A673 (cell line): ENCODE data around the gene VANGL2. TPM values are rescaled to one million over a fixed set of nuclear protein-coding genes. Genes with fewer than 3 reads are reported as not detected.

Experiments used
- BruUV-seq: library from RNA; stranded (reverse); fragments of 400-500 nt; replicated peaks from 2 replicates; lab custom pipeline; 2021; lab: Mats Ljungman, UMichigan
- CTCF ChIA-PET: fragments of 300-600 bp; sonication (Branson Sonifier 250); formaldehyde crosslinking; loops from one replicate; lab custom pipeline; 2022; ENCODE audit warnings: antibody characterized with exemption; lab: Charles Lee
- POLR2A ChIA-PET: fragments of 300-600 bp; sonication (Branson Sonifier 250); formaldehyde crosslinking; loops from one replicate; lab custom pipeline; 2022; ENCODE audit warnings: antibody characterized with exemption; ENCODE audit not compliant: low non-redundant PET; lab: Charles Lee
- DNase-seq: peaks from one replicate; pipeline ENCODE4 v3.0.0-alpha.2; 2015; ENCODE audit warnings: low spot score
- H3K27ac ChIP-seq: fragments of 200-600 bp; sonication (generic); 2 replicates; pipeline ENCODE4 v1.5.1; 2016; ENCODE audit warnings: mixed run types, low read depth, mild to moderate bottlenecking, mixed read lengths, antibody characterized with exemption, low read length; ENCODE audit not compliant: poor library complexity, severe bottlenecking
- H3K27me3 ChIP-seq: fragments of 200-600 bp; sonication (generic); replicated peaks from 2 replicates; pipeline ENCODE4 v1.6.1; 2017; ENCODE audit warnings: mixed run types, low read depth, mild to moderate bottlenecking, mixed read lengths, antibody characterized with exemption, low read length; ENCODE audit not compliant: insufficient read depth, poor library complexity
- H3K36me3 ChIP-seq: fragments of 200-600 bp; sonication (generic); 2 replicates; pipeline ENCODE4 v1.6.1; 2016; ENCODE audit warnings: mixed run types, mild to moderate bottlenecking, mixed read lengths, antibody characterized with exemption, low read length; ENCODE audit not compliant: insufficient read depth, poor library complexity, severe bottlenecking
- H3K4me1 ChIP-seq: fragments of 200-600 bp; sonication (generic); 2 replicates; pipeline ENCODE4 v1.6.1; 2017; ENCODE audit warnings: mixed run types, mild to moderate bottlenecking, mixed read lengths, antibody characterized with exemption, low read length; ENCODE audit not compliant: insufficient read depth, poor library complexity, severe bottlenecking
- H3K4me3 ChIP-seq: fragments of 200-600 bp; sonication (generic); 2 replicates; pipeline ENCODE4 v1.5.1; 2016; ENCODE audit warnings: low read depth, mixed run types, mild to moderate bottlenecking, mixed read lengths, low read length; ENCODE audit not compliant: poor library complexity, severe bottlenecking
- H3K9me3 ChIP-seq: fragments of 200-600 bp; sonication (generic); 2 replicates; pipeline ENCODE4 v1.6.1; 2016; ENCODE audit warnings: mixed run types, low read depth, mild to moderate bottlenecking, mixed read lengths, antibody characterized with exemption, low read length; ENCODE audit not compliant: poor library complexity, severe bottlenecking
- CTCF ChIP-seq: fragments of 300-800, 200-600 bp; sonication (generic); conservative IDR thresholded peaks from 2 replicates; pipeline ENCODE4 v1.5.1; 2017; ENCODE audit warnings: low read depth, mild to moderate bottlenecking, antibody characterized with exemption, low read length, moderate library complexity, mixed read lengths
- EZH2 ChIP-seq: fragments of 200-600 bp; sonication (generic); IDR thresholded peaks from 2 replicates; pipeline ENCODE4 v1.6.1; 2017; ENCODE audit warnings: borderline replicate concordance, low read depth, mild to moderate bottlenecking, mixed read lengths, antibody characterized with exemption, low read length; ENCODE audit not compliant: poor library complexity, severe bottlenecking
- intact Hi-C: fragments of 100-400 bp; cut with micrococcal nuclease; formaldehyde crosslinking; loops from one replicate; pipeline ENCODE4 v1.10.0; 2022; ENCODE audit not compliant: unreplicated experiment
- total RNA-seq: library from RNA; stranded (reverse); gene quantifications from 2 replicates; pipeline ENCODE4 v1.2.3, GENCODE V29; 2021

VANGL2 gene
- total RNA-seq, 1 experiment from 2014 or later = 20.9 TPM

- Histone ChIP-seq H3K36me3 (peaks cover 3% of the 10 kb centered on the region), H3K27me3 (no peaks in the 10 kb centered on the region), H3K4me1 (no peaks in the 10 kb centered on the region), H3K4me3 (no peak overlapping the region), H3K27ac (no peak overlapping the region), H3K9me3 (no peaks in the 10 kb centered on the region)
- POLR2A ChIA-PET = no interaction called here
- no TSS peak for BruUV-seq
- no peak for DNase-seq
- TF ChIP-seq CTCF = no peak
- TF ChIP-seq EZH2 = no peak
- CTCF ChIA-PET = interaction anchor here (1.2 kb wide), 1 partner anchor 178 kb away, joined by 6 read pairs; no protein-coding TSS in a partner anchor
- intact Hi-C loops = loop anchor here (2.0 to 5.0 kb wide), 2 partner anchors 246 to 263 kb away; no protein-coding TSS in a partner anchor
Observed at GRCh38 chr1:160429125-160429561, 28.8 kb downstream of the VANGL2 start.

- POLR2A ChIA-PET = no interaction called here
- intact Hi-C loops = loop anchor here (2.0 to 5.0 kb wide), 2 partner anchors 245 to 262 kb away; no protein-coding TSS in a partner anchor
- H3K27me3 ChIP-seq = no peaks in the 10 kb centered on the region
- BruUV-seq = no TSS peak
- no peak overlapping the region for H3K4me3 ChIP-seq
- H3K27ac ChIP-seq = no peak overlapping the region
- CTCF ChIA-PET = no interaction called here
- no peak for TF ChIP-seq CTCF
- TF ChIP-seq EZH2 = no peak
- no peaks in the 10 kb centered on the region for H3K9me3 ChIP-seq
- no peak for DNase-seq
- peaks cover 3% of the 10 kb centered on the region for H3K36me3 ChIP-seq
- no peaks in the 10 kb centered on the region for H3K4me1 ChIP-seq
Observed at GRCh38 chr1:160429702-160430535, 29.6 kb downstream of the VANGL2 start.

- no peak for DNase-seq
- intact Hi-C loops = no loop called here
- H3K9me3 ChIP-seq = no peaks in the 10 kb centered on the region
- no peak overlapping the region for H3K27ac ChIP-seq
- H3K4me3 ChIP-seq = no peak overlapping the region
- ChIA-PET POLR2A (no interaction called here), CTCF (no interaction called here)
- H3K36me3 ChIP-seq = no peaks in the 10 kb centered on the region
- H3K4me1 ChIP-seq = no peaks in the 10 kb centered on the region
- H3K27me3 ChIP-seq = peaks cover 6% of the 10 kb centered on the region
- no peak for TF ChIP-seq CTCF
- no peak for TF ChIP-seq EZH2
- no TSS peak for BruUV-seq
Observed at GRCh38 chr1:160431006-160431405, 30.6 kb downstream of the VANGL2 start.
